GM12878 (cell line): ENCODE results near the gene BRAT1. TPM values are rescaled to one million over a fixed set of nuclear protein-coding genes. Genes with fewer than 3 reads are reported as not detected.

Experiments
- ATAC-seq: fragments of 200-7000 bp; cut with Tn5 transposase; 3 replicates; pipeline ENCODE4 v1.9.1; 2020; ENCODE audit warnings: mild to moderate bottlenecking, moderate library complexity
- BruUV-seq: library from RNA; stranded (reverse); fragments of 400-500 nt; replicated peaks from 2 replicates; lab custom pipeline; 2021; lab: Mats Ljungman, UMichigan
- CTCF ChIA-PET: fragments of 300-600 bp; sonication (Branson Sonifier 250); formaldehyde crosslinking; extraction: SDS; loops from one replicate; lab custom pipeline; 2021; ENCODE audit warnings: inconsistent platforms; lab: Yijun Ruan, JAX
- POLR2A ChIA-PET: fragments of 350-600 bp; formaldehyde crosslinking; extraction: SDS; loops from one replicate; lab custom pipeline; 2021; ENCODE audit warnings: inconsistent platforms; lab: Charles Lee
- RAD21 ChIA-PET: fragments of 300-600 bp; sonication (Branson Sonifier 250); formaldehyde crosslinking; loops from one replicate; lab custom pipeline; 2023; ENCODE audit warnings: antibody characterized with exemption; ENCODE audit not compliant: unreplicated experiment; lab: Charles Lee
- SMC1A ChIA-PET: fragments of 300-600 bp; sonication (Branson Sonifier 250); formaldehyde crosslinking; loops from one replicate; lab custom pipeline; 2023; ENCODE audit not compliant: unreplicated experiment, uncharacterized antibody; lab: Charles Lee
- DNase-seq: peaks from one replicate; pipeline ENCODE4 v3.0.0-alpha.2; 2011; ENCODE audit warnings: low read depth, low spot score
- FAIRE-seq: peaks from 3 replicates; lab custom pipeline; 2011; peaks lifted over from hg19 to GRCh38; lab: Jason Lieb, UNC
- H2AFZ ChIP-seq: 2 replicates; pipeline ENCODE4 v1.6.0; 2011; ENCODE audit warnings: low read depth, low read length, control low read depth; ENCODE audit not compliant: control insufficient read depth
- H3K27ac ChIP-seq: 2 replicates; pipeline ENCODE4 v1.5.1; 2011; ENCODE audit warnings: control low read depth; ENCODE audit not compliant: control insufficient read depth, insufficient read depth
- H3K27me3 ChIP-seq, 2 experiments: replicated peaks in 1 of 2; 2 replicates each; pipeline versions ENCODE4 v1.6.0 to v1.6.1; 2011; ENCODE audit warnings: low read length in 1 of 2; ENCODE audit not compliant: control insufficient read depth in 2 of 2, insufficient read depth in 2 of 2
- H3K36me3 ChIP-seq, 2 experiments: 2 replicates each; pipeline ENCODE4 v1.5.1; 2011; ENCODE audit warnings: low read length in 1 of 2; ENCODE audit not compliant: control insufficient read depth in 2 of 2, insufficient read depth in 2 of 2
- H3K4me1 ChIP-seq: 2 replicates; pipeline ENCODE4 v1.6.1; 2011; ENCODE audit warnings: mild to moderate bottlenecking, low read length, moderate library complexity, mixed read lengths; ENCODE audit not compliant: control insufficient read depth, insufficient read depth
- H3K4me2 ChIP-seq: 2 replicates; pipeline ENCODE4 v1.6.0; 2011; ENCODE audit warnings: control low read depth; ENCODE audit not compliant: control insufficient read depth, insufficient read depth
- H3K4me3 ChIP-seq: fragments of 200-600 bp; sonication (generic); 2 replicates; pipeline ENCODE4 v1.5.1; 2016
- H3K79me2 ChIP-seq: 2 replicates; pipeline ENCODE4 v1.6.0; 2011; ENCODE audit warnings: low read length; ENCODE audit not compliant: control insufficient read depth, insufficient read depth
- H3K9ac ChIP-seq: 2 replicates; pipeline ENCODE4 v1.8.0; 2011; ENCODE audit warnings: low read length, control low read depth, mixed read lengths; ENCODE audit not compliant: control insufficient read depth, insufficient read depth
- H3K9me3 ChIP-seq: replicated peaks from 3 replicates; pipeline ENCODE4 v1.5.1; 2011; ENCODE audit warnings: mild to moderate bottlenecking, low read length; ENCODE audit not compliant: control insufficient read depth, insufficient read depth
- H4K20me1 ChIP-seq: 2 replicates; pipeline ENCODE4 v1.6.0; 2011; ENCODE audit not compliant: control insufficient read depth, insufficient read depth
- CEBPB ChIP-seq, 2 experiments: fragments of 150-350 bp in 1 of 2; IDR thresholded peaks; 2 replicates each; pipeline ENCODE4 v1.6.1; 2012 to 2014; ENCODE audit warnings: low read depth in 2 of 2, low read length in 2 of 2, borderline replicate concordance in 1 of 2, inconsistent platforms in 1 of 2
- CREB1 ChIP-seq: IDR thresholded peaks from 2 replicates; pipeline ENCODE4 v1.6.1; 2012; ENCODE audit warnings: low read depth, mild to moderate bottlenecking, inconsistent platforms
- E2F8 ChIP-seq: fragments of 450-650 bp; IDR thresholded peaks from 2 replicates; pipeline ENCODE4 v1.6.1; 2018; ENCODE audit warnings: mild to moderate bottlenecking, low read depth, moderate library complexity; ENCODE audit not compliant: partially characterized antibody
- GABPA ChIP-seq: IDR thresholded peaks from 2 replicates; pipeline ENCODE4 v1.6.1; 2014; ENCODE audit warnings: antibody characterized with exemption, low read depth, mild to moderate bottlenecking, inconsistent platforms
- HDGF ChIP-seq: fragments of 450-650 bp; IDR thresholded peaks from 2 replicates; pipeline ENCODE4 v1.6.1; 2016; ENCODE audit warnings: antibody characterized with exemption
- MTA3 ChIP-seq: IDR thresholded peaks from 2 replicates; pipeline ENCODE4 v1.6.1; 2012; ENCODE audit warnings: low read length, inconsistent platforms, borderline replicate concordance
- NBN ChIP-seq: fragments of 450-650 bp; IDR thresholded peaks from 2 replicates; pipeline ENCODE4 v1.6.1; 2016
- PRDM15 ChIP-seq: fragments of 450-650 bp; formaldehyde crosslinking; IDR thresholded peaks from 2 replicates; pipeline ENCODE4 v1.4.0; 2020; ENCODE audit warnings: mild to moderate bottlenecking, moderate library complexity
- RAD21 ChIP-seq: IDR thresholded peaks from 2 replicates; pipeline ENCODE4 v1.6.1; 2011; ENCODE audit warnings: mild to moderate bottlenecking, low read depth, low read length, moderate library complexity; ENCODE audit not compliant: insufficient read depth
- RAD51 ChIP-seq: fragments of 450-650 bp; IDR thresholded peaks from 2 replicates; pipeline ENCODE4 v1.6.1; 2016; ENCODE audit warnings: moderate library complexity, mild to moderate bottlenecking, inconsistent platforms
- SKIL ChIP-seq: fragments of 450-650 bp; IDR thresholded peaks from 2 replicates; pipeline ENCODE4 v1.6.1; 2017; ENCODE audit warnings: mild to moderate bottlenecking, low read depth, inconsistent platforms; ENCODE audit not compliant: poor library complexity, severe bottlenecking
- SP1 ChIP-seq: IDR thresholded peaks from one replicate; pipeline ENCODE4 v1.6.1; 2011; ENCODE audit warnings: low read depth, low read length
- SRF ChIP-seq, 2 experiments: IDR thresholded peaks; 2 replicates each; pipeline ENCODE4 v1.6.1; 2011; ENCODE audit warnings: low read depth in 2 of 2, low read length in 2 of 2, mild to moderate bottlenecking in 1 of 2, moderate library complexity in 1 of 2
- WGBS: methylation state at CpG from one replicate; pipeline ENCODE4 v1.1.6; 2016; ENCODE audit warnings: low lambda C conversion rate; ENCODE audit not compliant: insufficient replicate concordance, insufficient coverage; ENCODE audit errors: missing lambda C conversion rate; 5-methylcytosine and 5-hydroxymethylcytosine counted together
- in situ Hi-C: fragments of 300-500 bp; cut with MboI; formaldehyde crosslinking; loops from 9 replicates; pipeline ENCODE4 v1.14.3; 2018; ENCODE audit warnings: mixed read lengths
- intact Hi-C: fragments of 100-400 bp; cut with micrococcal nuclease; formaldehyde crosslinking; loops from one replicate; pipeline ENCODE4 v1.14.2; 2022; ENCODE audit not compliant: unreplicated experiment
- polyA plus RNA-seq, 11 experiments: library from polyadenylated mRNA; depleted of rRNA in 4 of 11; unstranded in 6 of 11; stranded (reverse) in 5 of 11; fragments of >200 nt; fragmentation: Nextera tagmentation in 4 of 11; fragmentation: Illumina TruSeq in 1 of 11; extraction: Ambion mirVana in 4 of 11; extraction: Trizol in 1 of 11; gene quantifications; 1 replicate in 1 of 11; 2 replicates in 10 of 11; pipeline versions ENCODE4 v1.2.1 to v1.2.3, GENCODE V29; 2011 to 2016; ENCODE audit warnings: inconsistent platforms in 2 of 11, missing spikeins in 2 of 11, low read depth in 1 of 11
- total RNA-seq, 4 experiments: library from RNA; depleted of rRNA in 3 of 4; stranded (reverse); fragments of >200 nt in 3 of 4; fragmentation: Illumina TruSeq in 1 of 4; extraction: Trizol in 1 of 4; gene quantifications; 2 replicates each; pipeline versions ENCODE4 v1.2.1 to v1.2.3, GENCODE V29; 2013 to 2021
- TF ChIP-seq, protein P1 (sequence below): fragments of 450-650 bp; IDR thresholded peaks from 2 replicates; pipeline ENCODE4 v1.6.1; 2014; ENCODE audit warnings: mild to moderate bottlenecking

BRAT1 gene
- total and polyA plus RNA-seq, 10 of the 15 experiments (the other 5 are each of a cell fraction or from before 2014, with no cell fraction given): 0.13 to 53.3 (median 16.0) TPM

DNA sequence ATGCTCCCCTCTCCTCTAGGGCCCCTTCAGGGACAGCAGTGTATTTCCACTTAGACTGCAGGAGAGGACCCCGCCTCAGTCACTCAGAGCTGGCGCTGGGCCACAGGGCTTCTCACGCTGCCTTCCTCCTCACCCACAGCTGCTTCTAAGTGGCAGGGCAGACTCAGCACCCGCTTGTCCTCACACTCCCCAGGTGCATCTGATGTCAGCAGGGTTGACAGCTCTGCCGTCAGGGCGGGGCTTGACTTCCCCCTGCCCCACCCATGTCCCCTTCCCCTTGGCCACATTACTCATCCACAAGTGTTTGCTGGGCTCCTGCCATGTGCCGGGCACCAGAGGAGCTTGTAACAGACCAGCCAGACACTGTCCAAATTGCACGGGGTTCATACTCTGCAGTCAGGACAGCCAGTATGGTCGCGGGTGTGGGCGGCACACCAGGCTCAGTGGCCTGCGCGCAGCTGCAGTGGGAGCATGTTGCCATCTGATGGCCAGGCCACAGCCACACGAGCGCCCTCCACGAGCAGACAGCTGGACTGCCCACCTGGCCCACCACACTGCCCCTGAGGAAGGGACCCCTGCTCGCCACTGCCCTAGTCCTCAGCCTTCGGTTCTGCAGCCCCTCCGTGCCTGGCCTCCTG is 47.2 kb upstream of the BRAT1 start:
- ChIA-PET RAD21 (no interaction called here), CTCF (no interaction called here), POLR2A (no interaction called here), SMC1A (no interaction called here)
- Histone ChIP-seq H3K36me3 (peaks cover 0 to 2% of the 10 kb centered on the region in 2 experiments; a peak in 1 of 4 replicates), H3K9me3 (no peaks in the 10 kb centered on the region), H3K4me1 (no peaks in the 10 kb centered on the region), H3K27ac (no peak overlapping the region), H3K4me3 (no peak overlapping the region), H3K4me2 (no peak overlapping the region), H3K27me3 (no peaks in the 10 kb centered on the region), H3K79me2 (no peaks in the 10 kb centered on the region), H3K9ac (no peak overlapping the region), H2AFZ (no peak overlapping the region), H4K20me1 (no peaks in the 10 kb centered on the region)
- FAIRE-seq: no peak
- in situ Hi-C loops (no loop called here), intact Hi-C loops (no loop called here)
- no TSS peak for BruUV-seq
- DNase-seq: no peak
- 83% methylated on average over 18 of the region's 19 CpGs for WGBS
- ATAC-seq: no peak; the same call in 2 of the 3 replicates
- TF ChIP-seq SRF (IDR thresholded peaks at IDR 0.05; ENCODE audit: low read depth in 2 of 2, low read length in 2 of 2) (no peak), HDGF (no peak), RAD51 (no peak), NBN (no peak), GABPA (no peak), CEBPB (IDR thresholded peaks at IDR 0.05; ENCODE audit: borderline replicate concordance in 1 of 2, low read depth in 2 of 2, low read length in 2 of 2) (no peak), SKIL (no peak), PRDM15 (CRISPR knock-in tag) (no peak), MTA3 (no peak), SP1 (no peak), E2F8 (no peak), RAD21 (no peak), CREB1 (no peak)
- TF ChIP-seq, protein P1, sequence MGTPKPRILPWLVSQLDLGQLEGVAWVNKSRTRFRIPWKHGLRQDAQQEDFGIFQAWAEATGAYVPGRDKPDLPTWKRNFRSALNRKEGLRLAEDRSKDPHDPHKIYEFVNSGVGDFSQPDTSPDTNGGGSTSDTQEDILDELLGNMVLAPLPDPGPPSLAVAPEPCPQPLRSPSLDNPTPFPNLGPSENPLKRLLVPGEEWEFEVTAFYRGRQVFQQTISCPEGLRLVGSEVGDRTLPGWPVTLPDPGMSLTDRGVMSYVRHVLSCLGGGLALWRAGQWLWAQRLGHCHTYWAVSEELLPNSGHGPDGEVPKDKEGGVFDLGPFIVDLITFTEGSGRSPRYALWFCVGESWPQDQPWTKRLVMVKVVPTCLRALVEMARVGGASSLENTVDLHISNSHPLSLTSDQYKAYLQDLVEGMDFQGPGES: no peak
